Upper lobe of left lung (tissue), 6 donors: ENCODE measurements around the gene TNS1. TPM values are rescaled to one million over a fixed set of nuclear protein-coding genes. Genes with fewer than 3 reads are reported as not detected.

ENCODE experiments used
- ATAC-seq, 2 donors: fragments of 200-7000 bp; cut with Tn5 transposase; one replicate each; pipeline ENCODE4 v1.9.1; 2022; ENCODE audit warnings: mild to moderate bottlenecking in 2 of 2, moderate library complexity in 2 of 2; ENCODE audit not compliant: low FRiP score in 2 of 2
- DNase-seq, 2 donors: peaks; one replicate each; pipeline ENCODE4 v3.0.0-alpha.2; 2019 to 2020
- H3K27ac ChIP-seq, 4 donors: fragments of 200-600 bp; sonication (generic); one replicate each; pipeline ENCODE4 v1.5.1; 2016 to 2019
- H3K27me3 ChIP-seq, 4 donors: fragments of 200-600 bp; sonication (generic); one replicate each; pipeline ENCODE4 v1.5.1; 2017 to 2019
- H3K36me3 ChIP-seq, 4 donors: fragments of 200-600 bp; sonication (generic); one replicate each; pipeline ENCODE4 v1.5.1; 2016 to 2019
- H3K4me1 ChIP-seq, 4 donors: fragments of 200-600 bp; sonication (generic); one replicate each; pipeline ENCODE4 v1.5.1; 2018 to 2019
- H3K4me3 ChIP-seq, 4 donors: fragments of 200-600 bp; sonication (generic); one replicate each; pipeline ENCODE4 v1.5.1; 2017 to 2019; ENCODE audit warnings: mild to moderate bottlenecking in 2 of 4, moderate library complexity in 1 of 4
- H3K9me3 ChIP-seq, 4 donors: fragments of 200-600 bp; sonication (generic); one replicate each; pipeline ENCODE4 v1.5.1; 2018 to 2019
- CTCF ChIP-seq, 6 experiments: fragments of 450-650 bp in 4 of 6; fragments of 200-600 bp in 2 of 6; sonication (generic) in 2 of 6; IDR thresholded peaks; one replicate each; pipeline ENCODE4 v1.5.1; 2016 to 2019; ENCODE audit warnings: antibody characterized with exemption in 6 of 6
- EP300 ChIP-seq, 4 donors: sonication (generic); formaldehyde crosslinking; IDR thresholded peaks; one replicate each; pipeline ENCODE4 v1.5.1; 2017; ENCODE audit warnings: antibody characterized with exemption in 4 of 4, control low read depth in 2 of 4
- POLR2A ChIP-seq, 4 donors: fragments of 450-650 bp; IDR thresholded peaks; one replicate each; pipeline ENCODE4 v1.5.1; 2016 to 2017; ENCODE audit warnings: antibody characterized with exemption in 4 of 4, mild to moderate bottlenecking in 2 of 4
- POLR2AphosphoS5 ChIP-seq, 2 donors: sonication (generic); formaldehyde crosslinking; IDR thresholded peaks; one replicate each; pipeline ENCODE4 v1.5.1; 2017; ENCODE audit warnings: antibody characterized with exemption in 2 of 2
- WGBS, 2 donors: methylation state at CpG; one replicate each; pipeline ENCODE4 v1.1.5; 2017 to 2018; 5-methylcytosine and 5-hydroxymethylcytosine counted together
- total RNA-seq, 6 donors: library from RNA; depleted of rRNA in 4 of 6; stranded (reverse); fragments of >200 nt in 4 of 6; gene quantifications; one replicate each; pipeline versions ENCODE4 v1.1.0 to v1.2.1, GENCODE V29; 2016 to 2021
- donor health status: DM: no; HTN: no; CAD: no; lungs with moderate emphysema.
- donor health status: DM: no; HTN: yes; CAD: no; lungs with severe emphysema.

The TNS1 gene
- total RNA-seq, 6 donors from 2014 or later: 325 to 1,095 (median 550) TPM

DNA sequence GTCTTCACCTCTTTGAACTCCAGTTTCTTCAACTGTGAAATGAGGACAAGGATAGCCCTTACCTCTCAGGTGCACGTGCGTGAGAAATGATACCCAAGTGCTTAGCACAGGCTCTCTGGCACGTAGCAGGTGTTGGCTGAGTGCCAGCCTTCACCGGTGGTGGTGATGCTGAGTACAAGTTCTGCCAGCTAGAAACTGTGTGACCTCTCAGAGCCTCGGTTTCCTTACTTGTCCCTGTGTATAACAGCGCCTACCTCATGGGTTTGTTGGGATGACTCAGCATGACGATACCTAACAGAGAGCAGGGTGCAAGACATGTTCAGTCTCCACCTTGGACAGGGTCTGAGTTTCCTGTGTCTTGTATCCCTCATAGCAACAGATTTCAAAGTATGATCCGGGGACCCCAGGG lies 205.1 kb downstream of the TNS1 start:
- TF ChIP-seq POLR2A (IDR thresholded peaks at IDR 0.05) (no peak), EP300 (IDR thresholded peaks at IDR 0.05) (no peak), POLR2AphosphoS5 (IDR thresholded peaks at IDR 0.05) (peak in 1 of 2 donors; percentile 34), CTCF (IDR thresholded peaks at IDR 0.05) (no peak)
- peak overlapping the region; percentile 15 to 60 (median 42) for H3K27ac ChIP-seq
- no peaks in the 10 kb centered on the region for H3K27me3 ChIP-seq
- DNase-seq (peak in 1 of 2 donors; percentile 61), ATAC-seq (no peak)
- peaks cover 11 to 20% (median 16%) of the 10 kb centered on the region in 4 donors for H3K4me1 ChIP-seq
- H3K36me3 ChIP-seq: peaks cover 3 to 34% (median 15%) of the 10 kb centered on the region in 4 donors
- no peak overlapping the region for H3K4me3 ChIP-seq
- no peaks in the 10 kb centered on the region for H3K9me3 ChIP-seq
- 52 to 85% methylated on average over 3 to 8 of the region's 8 CpGs for WGBS, 2 donors

GRCh38 chr2:217797165-217797564 lies 205.6 kb downstream of the TNS1 start:
- no peaks in the 10 kb centered on the region for H3K9me3 ChIP-seq
- DNase-seq: no peak
- H3K27ac ChIP-seq: peak overlapping the region; percentile 15 to 60 (median 42)
- no peak overlapping the region for H3K4me3 ChIP-seq
- H3K4me1 ChIP-seq: peaks cover 11 to 20% (median 16%) of the 10 kb centered on the region in 4 donors
- ATAC-seq: peak in 1 of 2 donors; percentile 22
- peaks cover under 1 to 29% (median 11%) of the 10 kb centered on the region in 4 donors for H3K36me3 ChIP-seq
- 33 to 54% methylated on average over 1 to 3 of the region's 3 CpGs for WGBS, 2 donors
- no peaks in the 10 kb centered on the region for H3K27me3 ChIP-seq
- TF ChIP-seq POLR2A (IDR thresholded peaks at IDR 0.05) (no peak), CTCF (IDR thresholded peaks at IDR 0.05) (no peak), EP300 (IDR thresholded peaks at IDR 0.05) (no peak), POLR2AphosphoS5 (IDR thresholded peaks at IDR 0.05) (no peak)

DNA sequence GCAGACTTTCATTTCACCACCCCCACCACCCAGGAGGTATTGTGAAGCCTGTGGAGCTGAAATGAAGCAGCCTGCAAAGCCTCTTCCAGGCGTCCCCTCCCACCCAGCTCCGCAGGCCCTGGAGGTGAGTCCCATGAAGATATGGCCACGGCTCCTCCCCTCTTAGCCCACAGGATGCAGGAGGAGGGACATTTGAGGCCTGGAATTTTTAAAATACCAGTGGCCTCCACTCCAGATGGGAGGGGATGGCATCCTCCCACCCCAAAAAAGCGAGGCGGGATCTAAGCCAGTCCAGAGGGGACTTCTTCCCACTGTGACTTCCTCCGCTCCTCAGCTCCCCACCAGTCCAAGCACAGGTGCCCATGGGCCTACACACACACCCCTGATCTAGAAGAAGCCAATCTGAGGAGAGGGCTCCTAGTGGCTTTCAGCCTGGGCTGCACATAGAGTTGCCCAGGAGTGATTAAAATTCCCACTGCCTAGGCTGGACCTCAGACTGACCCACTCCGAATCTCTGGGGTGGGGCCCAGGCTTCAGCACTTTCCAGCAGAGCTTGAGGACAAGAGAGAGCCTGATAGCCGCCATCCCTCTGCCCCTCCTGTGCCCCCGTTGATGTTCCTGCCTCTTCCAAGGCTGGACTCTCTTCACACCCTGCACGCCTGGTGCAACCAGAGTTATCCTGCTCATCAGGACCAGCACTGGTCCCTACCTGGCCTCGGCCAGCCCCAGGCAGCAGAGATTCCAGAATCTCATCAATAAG lies 206.9 kb downstream of the TNS1 start:
- TF ChIP-seq CTCF (IDR thresholded peaks at IDR 0.05): no peak
- TF ChIP-seq POLR2A (IDR thresholded peaks at IDR 0.05): no peak
- TF ChIP-seq EP300 (IDR thresholded peaks at IDR 0.05): no peak
- 74 to 81% methylated on average over 4 to 11 of the region's 11 CpGs for WGBS, 2 donors
- Histone ChIP-seq H3K4me3 (no peak overlapping the region), H3K9me3 (no peaks in the 10 kb centered on the region), H3K27me3 (no peaks in the 10 kb centered on the region), H3K36me3 (peaks cover 0 to 16% (median under 1%) of the 10 kb centered on the region in 4 donors), H3K27ac (peak overlapping the region in 2 of 4 donors; percentile 29 to 37), H3K4me1 (peaks cover 11 to 18% (median 17%) of the 10 kb centered on the region in 4 donors)
- no peak for DNase-seq
- peak in 1 of 2 donors; percentile 3 for ATAC-seq

GRCh38 chr2:217795067-217795466 lies 207.7 kb downstream of the TNS1 start:
- Histone ChIP-seq H3K27ac (no peak overlapping the region), H3K4me1 (peaks cover 11 to 25% (median 20%) of the 10 kb centered on the region in 4 donors), H3K9me3 (no peaks in the 10 kb centered on the region), H3K4me3 (no peak overlapping the region), H3K27me3 (no peaks in the 10 kb centered on the region), H3K36me3 (peaks cover 0 to 13% (median 0%) of the 10 kb centered on the region in 4 donors)
- TF ChIP-seq POLR2AphosphoS5 (IDR thresholded peaks at IDR 0.05): no peak
- no peak for TF ChIP-seq CTCF (IDR thresholded peaks at IDR 0.05)
- TF ChIP-seq POLR2A (IDR thresholded peaks at IDR 0.05): no peak
- no peak for TF ChIP-seq EP300 (IDR thresholded peaks at IDR 0.05)
- ATAC-seq (no peak), DNase-seq (no peak)
- WGBS, 2 donors: 95 to 100% methylated on average over 5 of the region's 5 CpGs
